Dermis microvascular lymphatic vessel endothelial cell (primary cell): ENCODE measurements around the gene SIX3. TPM values are rescaled to one million over a fixed set of nuclear protein-coding genes. Genes with fewer than 3 reads are reported as not detected.

Source experiments
- DNase-seq, 2 donors: peaks; one replicate each; pipeline versions ENCODE4 v3.0.0 to v3.0.0-alpha.2; 2010; ENCODE audit warnings: low read depth in 2 of 2
- total RNA-seq: library from RNA; depleted of rRNA; stranded (reverse); fragments of >200 nt; gene quantifications from 2 replicates; pipeline ENCODE4 v1.2.1, GENCODE V29; 2014

SIX3 gene
- total RNA-seq, 1 donor from 2014 or later: not detected

GRCh38 chr2:44942304-44943030 lies 965 bp downstream of the SIX3 start:
- no peak for DNase-seq

GRCh38 chr2:44943031-44943692 lies 1.7 kb downstream of the SIX3 start:
- DNase-seq: no peak

- no peak for DNase-seq
Observed at GRCh38 chr2:44943693-44944101, 2.2 kb downstream of the SIX3 start.

DNA sequence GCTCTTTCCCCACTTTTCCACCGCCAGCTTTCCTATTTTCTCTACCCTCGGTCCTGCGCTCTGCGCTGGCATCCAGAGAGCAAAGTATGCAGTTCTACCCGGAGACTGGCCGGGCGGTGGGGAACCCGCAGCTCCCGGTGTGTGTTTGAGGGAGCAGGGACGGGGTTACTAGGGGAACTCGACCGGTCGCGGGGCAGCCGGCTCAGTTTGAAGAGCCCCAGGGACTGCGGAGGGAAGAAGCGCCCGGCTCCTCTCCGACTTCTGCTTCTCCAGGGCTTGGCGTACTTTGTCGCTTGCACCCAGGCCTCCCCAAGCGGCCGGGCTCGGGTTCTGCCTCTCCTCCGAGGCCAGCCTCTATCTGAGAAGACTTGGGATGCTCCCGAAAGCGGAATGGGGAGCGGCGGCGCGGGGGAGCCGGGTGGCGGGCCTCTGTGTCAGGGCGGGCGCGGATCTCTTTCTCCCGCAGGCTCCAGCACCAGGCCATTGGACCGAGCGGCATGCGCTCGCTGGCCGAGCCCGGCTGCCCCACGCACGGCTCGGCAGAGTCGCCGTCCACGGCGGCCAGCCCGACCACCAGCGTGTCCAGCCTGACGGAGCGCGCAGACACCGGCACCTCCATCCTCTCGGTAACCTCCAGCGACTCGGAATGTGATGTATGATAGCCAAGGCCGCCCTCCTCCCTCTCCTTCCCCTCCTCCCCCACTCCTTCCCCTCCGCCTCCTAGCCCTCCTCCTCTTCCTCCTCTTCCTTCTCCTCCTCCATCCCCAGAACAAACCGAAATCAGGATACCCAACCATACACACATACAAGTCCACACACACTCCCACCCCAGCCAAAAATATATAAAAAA lies 2.8 kb downstream of the SIX3 start:
- DNase-seq: no peak

- DNase-seq: no peak
Observed at GRCh38 chr2:44944952-44945612, 3.6 kb downstream of the SIX3 start.

DNA sequence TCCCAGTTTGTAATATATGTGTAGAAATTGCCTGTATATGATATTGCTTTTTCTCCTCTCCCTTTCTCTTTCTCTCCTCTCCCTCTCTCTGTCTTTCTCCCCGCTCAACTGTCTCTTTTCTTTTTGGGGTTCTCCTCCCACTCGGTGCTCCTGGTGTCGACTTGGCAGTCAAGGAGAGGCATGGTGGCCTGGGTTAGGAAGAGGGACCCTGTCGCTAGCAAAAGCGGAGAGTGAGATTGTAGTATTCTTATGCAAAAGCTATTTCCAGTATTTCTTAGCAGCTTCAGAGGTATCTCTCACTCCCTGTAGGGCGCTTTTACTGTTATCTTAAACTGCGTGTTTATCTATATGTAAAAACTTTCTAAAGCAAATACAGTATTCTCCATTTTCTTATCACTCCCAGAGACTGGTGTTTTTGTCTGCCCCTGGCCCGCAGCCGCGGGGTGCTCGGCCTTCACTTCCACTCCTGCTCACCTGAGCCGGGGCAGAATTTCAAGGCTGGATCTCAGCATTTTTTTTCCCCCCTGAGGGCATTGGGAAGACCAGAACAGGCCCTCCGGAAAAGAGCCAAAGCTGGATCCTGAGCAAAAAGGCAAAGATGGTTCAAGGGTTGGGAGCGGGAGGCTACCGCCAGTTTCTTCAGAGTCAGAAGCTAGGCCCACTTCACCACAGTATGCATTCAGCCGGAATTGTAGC lies 4.3 kb downstream of the SIX3 start:
- no peak for DNase-seq

GRCh38 chr2:44946372-44947027 lies 5.0 kb downstream of the SIX3 start:
- DNase-seq: no peak

GRCh38 chr2:44947028-44947375 lies 5.5 kb downstream of the SIX3 start:
- no peak for DNase-seq

- DNase-seq: no peak
Observed at GRCh38 chr2:44948565-44949328, 7.2 kb downstream of the SIX3 start.

- DNase-seq: peak; percentile 9 to 28
Observed at GRCh38 chr2:44949329-44950151, 8.0 kb downstream of the SIX3 start.

GRCh38 chr2:44950646-44951045 lies 9.1 kb downstream of the SIX3 start:
- no peak for DNase-seq

DNA sequence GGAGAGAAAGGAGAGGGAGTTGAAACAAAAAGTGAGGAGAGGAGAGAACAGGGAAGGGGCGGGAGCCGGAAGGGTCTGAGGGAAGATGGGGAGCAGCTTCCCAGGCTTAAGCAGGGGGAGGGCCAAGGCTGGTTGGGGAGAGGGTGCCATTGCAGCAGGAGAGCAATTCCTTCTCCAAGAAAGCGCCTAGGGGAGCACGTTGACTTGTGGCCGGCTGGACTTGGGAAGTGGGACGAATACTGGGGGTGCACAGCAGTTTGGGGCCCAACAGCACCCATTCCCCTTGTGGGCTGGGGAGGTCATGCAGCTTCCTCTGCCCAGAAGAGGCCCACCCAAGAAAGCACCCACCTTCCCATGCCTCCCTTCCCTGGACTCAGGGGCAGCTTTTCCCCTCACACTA lies 9.6 kb downstream of the SIX3 start:
- no peak for DNase-seq

DNA sequence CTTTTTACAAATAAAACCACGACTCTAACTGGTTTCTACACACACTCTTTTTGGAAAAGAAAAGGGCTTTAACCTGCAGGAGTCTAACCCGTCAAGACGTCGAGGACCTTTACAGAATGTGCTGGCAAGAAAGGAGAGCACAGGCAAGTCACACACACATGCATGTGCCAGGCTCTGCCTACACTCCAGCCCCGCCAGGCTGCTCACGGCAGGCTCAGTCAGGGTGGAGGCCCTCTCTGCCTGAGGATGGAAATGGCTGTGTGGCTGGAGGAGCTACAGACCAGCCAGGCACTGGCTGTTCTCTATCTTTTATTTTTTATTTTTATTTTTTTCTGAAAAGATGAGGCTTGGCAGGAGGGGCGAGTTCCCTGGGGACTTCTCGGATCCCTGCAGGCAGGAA lies 10.2 kb downstream of the SIX3 start:
- DNase-seq: no peak

DNA sequence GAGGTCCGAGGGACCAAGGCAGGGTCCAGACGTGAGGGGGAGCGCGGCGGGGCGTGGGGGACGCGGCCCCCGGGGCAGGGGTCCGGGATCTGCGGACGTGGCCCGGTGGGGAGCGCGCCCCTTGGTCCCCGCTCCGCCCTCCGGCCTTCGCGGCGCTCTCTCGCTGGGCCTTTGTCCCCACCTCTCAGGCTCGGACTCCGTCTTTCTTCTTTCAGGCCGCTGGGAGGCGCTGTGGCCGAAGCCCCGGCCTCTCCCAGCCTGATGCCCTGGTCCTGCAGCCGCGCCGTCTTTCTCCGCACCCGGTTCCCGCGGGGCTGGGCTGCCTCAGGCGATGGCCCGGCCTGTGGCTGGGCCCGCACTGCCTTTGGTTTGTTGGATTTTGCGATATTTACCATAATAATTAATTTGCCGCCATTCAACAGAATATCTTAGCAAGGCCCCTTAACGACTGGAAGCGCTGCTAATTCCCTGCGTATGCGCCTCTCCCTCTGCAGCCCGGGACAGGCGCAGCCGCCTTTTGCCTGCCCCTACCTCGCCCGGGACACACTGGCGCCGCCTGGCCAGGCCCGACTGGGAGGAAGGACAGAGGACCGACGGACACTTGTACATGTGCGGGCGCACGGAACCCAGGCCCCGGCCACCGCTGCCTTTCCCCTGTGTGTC lies 10.8 kb downstream of the SIX3 start:
- peak; percentile 24 to 72 for DNase-seq

GRCh38 chr2:44952806-44953498 lies 11.4 kb downstream of the SIX3 start:
- DNase-seq: no peak

DNA sequence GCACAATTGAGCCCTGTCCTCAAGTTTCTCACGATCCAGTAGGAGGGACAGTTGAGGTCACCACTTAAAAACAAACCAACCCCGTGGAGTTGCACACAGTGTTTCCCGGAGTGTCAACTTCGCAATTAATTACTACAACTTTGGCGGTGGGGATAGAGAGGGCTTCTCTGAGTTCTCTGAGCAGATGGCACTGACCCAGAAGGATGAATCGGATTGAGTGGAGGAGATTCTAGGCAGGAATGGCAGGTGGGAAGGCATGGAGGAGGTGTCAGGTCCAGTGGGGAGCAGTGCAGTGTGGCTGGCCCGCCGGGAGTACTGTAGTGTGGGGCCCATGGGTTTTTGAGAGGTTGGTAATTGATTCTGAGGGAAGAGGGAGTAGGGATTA lies 12.0 kb downstream of the SIX3 start:
- DNase-seq: no peak

DNA sequence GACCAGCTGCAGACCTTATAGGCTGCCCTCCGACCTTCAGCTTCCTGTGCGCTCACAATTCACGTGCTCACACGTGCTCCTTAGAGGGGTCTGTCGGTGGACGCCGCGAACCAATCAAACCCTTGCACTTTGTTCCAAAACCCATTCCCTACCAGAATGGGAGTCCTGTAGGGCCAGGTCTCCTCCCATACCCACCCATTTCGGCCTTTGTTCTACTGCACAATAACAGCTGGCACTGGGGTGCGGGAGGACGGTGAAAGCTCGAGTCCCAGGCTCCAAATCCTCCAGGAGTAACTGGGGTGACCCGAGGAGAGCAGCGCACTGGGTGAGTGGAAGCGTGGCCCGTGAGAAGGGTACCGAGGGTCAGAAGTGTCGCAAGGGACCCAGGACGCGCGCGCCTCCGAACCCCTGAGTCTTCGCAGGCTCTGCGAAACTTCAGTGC lies 13.0 kb downstream of the SIX3 start:
- DNase-seq: no peak
